Keratinocyte (primary cell): ENCODE data around the gene HLX.

ENCODE experiments used
- CTCF ChIP-seq, 3 experiments: IDR thresholded peaks in 1 of 3; conservative IDR thresholded peaks in 1 of 3; optimal IDR thresholded peaks in 1 of 3; 2 replicates in 2 of 3; 3 replicates in 1 of 3; pipeline versions ENCODE3 to v1.5.1; 2011; ENCODE audit warnings: low read length in 3 of 3, mild to moderate bottlenecking in 3 of 3, moderate library complexity in 2 of 3, control low read depth in 1 of 3, inconsistent platforms in 1 of 3; ENCODE audit not compliant: insufficient read depth in 2 of 3; ENCODE audit errors: extremely low read depth in 1 of 3
- EZH2 ChIP-seq: IDR thresholded peaks from one replicate; pipeline ENCODE4 v1.6.1; 2012; ENCODE audit warnings: inconsistent platforms, mild to moderate bottlenecking, low read length, moderate library complexity

GRCh38 chr1:220924331-220924970 lies 45.2 kb downstream of the HLX start:
- no peak for TF ChIP-seq CTCF (optimal IDR thresholded peaks at IDR 0.05 in 1 of 3, IDR thresholded peaks at IDR 0.05 in 1 of 3, conservative IDR thresholded peaks at IDR 0.05 in 1 of 3; ENCODE audit: extremely low read depth in 1 of 3, insufficient read depth in 2 of 3, low read length in 3 of 3)
- no peak for TF ChIP-seq EZH2
